ENCODE results near the gene ALPG.
"Not testable (repeated sequence)": the region's sequence is repeated elsewhere in the genome, so short reads cannot be mapped to it uniquely, and the experiment has no call there.

The ALPG gene

DNA sequence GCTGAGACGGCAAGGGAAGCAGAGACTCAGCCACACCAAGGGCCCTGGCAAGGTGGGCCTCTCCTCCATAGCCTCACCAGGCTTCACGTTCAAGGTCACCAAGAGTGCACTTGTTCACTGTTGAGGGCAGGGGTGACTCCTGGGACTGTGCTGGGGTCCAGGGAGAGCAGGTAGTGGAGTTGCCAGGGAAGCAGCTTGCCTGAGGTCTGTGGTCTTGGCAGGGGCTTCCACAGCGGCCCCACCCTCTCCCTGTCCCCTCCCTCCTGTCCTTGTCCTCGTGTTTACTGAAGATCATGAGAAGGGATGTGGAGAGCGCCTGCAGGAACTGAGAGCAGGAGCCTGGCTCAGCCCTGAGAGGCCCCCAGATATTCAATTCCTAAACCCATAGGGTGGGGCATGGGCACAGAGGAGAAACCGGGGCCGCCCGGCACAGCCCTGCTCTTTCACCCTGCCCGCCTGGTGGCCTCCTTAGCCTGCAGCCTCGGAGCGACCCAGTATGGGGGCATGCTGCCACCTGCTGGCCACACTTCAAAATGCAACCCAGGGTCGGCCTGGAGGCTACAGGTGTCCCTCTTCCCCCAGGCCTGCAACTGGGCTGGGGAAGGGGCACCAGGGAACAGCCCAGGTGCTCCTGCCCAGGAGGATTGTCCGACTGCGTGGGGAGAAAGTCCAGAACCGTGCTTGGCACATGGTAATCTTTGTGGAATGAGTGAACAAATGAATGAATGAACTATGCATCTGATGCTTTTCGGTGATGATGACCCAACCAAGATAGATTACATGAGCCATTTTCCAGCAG lies 33.8 kb downstream of the ALPG start:
- POLR2A ChIA-PET = not testable (repeated sequence)
- TF ChIP-seq CTCF (IDR thresholded peaks at IDR 0.05; ENCODE audit: control extremely low read depth, extremely low read depth, low read depth, missing control alignments) = peak; percentile 94
- CTCF ChIA-PET = interaction anchor here (0.8 to 2.5 kb wide), 25 partner anchors 8 to 588 kb away, joined by 3 to 19 read pairs (median 4); no protein-coding TSS in a partner anchor
- DNase-seq (ENCODE audit: extremely low spot score) = peak; percentile 87

GRCh38 chr2:232441147-232441651 lies 34.6 kb downstream of the ALPG start:
- no peak for TF ChIP-seq CTCF (IDR thresholded peaks at IDR 0.05; ENCODE audit: control extremely low read depth, extremely low read depth, low read depth, missing control alignments)
- no peak for DNase-seq (ENCODE audit: extremely low spot score)
- POLR2A ChIA-PET = no interaction called here
- CTCF ChIA-PET = interaction anchor here (0.8 to 2.5 kb wide), 5 partner anchors 11 to 541 kb away, joined by 3 to 8 read pairs (median 3); no protein-coding TSS in a partner anchor

- POLR2A ChIA-PET; DNase-seq (ENCODE audit: extremely low spot score): not testable (repeated sequence)
- CTCF ChIA-PET = interaction anchor here (1.1 to 2.5 kb wide), 3 partner anchors 112 to 542 kb away, joined by 3 to 8 read pairs (median 3); no protein-coding TSS in a partner anchor
Measured at GRCh38 chr2:232441922-232442321, 35.3 kb downstream of the ALPG start.

- DNase-seq (ENCODE audit: extremely low spot score); POLR2A ChIA-PET: not testable (repeated sequence)
- CTCF ChIA-PET = interaction anchor here (1.3 to 2.5 kb wide), 2 partner anchors 113 to 542 kb away, joined by 3 to 8 read pairs; no protein-coding TSS in a partner anchor
Measured at GRCh38 chr2:232442431-232442830, 35.8 kb downstream of the ALPG start.

DNA sequence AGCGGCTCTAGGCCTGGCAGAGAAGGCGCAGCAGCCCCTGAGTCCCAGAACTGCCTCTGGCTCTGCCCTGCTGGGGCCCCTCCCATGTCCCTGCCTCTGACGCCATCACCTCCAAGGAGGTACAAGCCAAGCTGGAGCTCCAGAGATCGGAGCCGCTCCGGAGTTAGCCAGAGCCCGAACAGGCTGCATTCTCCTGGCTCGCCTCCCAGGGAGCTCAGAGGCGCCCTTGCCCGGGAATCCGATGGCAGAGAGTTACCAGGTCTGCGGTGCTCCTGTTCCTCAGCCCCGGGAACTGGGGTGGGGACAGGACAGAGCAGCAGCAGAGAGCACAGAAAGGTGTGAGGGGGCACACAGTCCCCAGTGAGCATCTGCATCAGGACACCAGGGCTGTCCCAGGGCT lies 36.4 kb downstream of the ALPG start:
- CTCF ChIA-PET = interaction anchor here (2.5 kb wide), 1 partner anchor 543 kb away, joined by 8 read pairs; no protein-coding TSS in a partner anchor
- DNase-seq (ENCODE audit: extremely low spot score); POLR2A ChIA-PET: not testable (repeated sequence)

DNA sequence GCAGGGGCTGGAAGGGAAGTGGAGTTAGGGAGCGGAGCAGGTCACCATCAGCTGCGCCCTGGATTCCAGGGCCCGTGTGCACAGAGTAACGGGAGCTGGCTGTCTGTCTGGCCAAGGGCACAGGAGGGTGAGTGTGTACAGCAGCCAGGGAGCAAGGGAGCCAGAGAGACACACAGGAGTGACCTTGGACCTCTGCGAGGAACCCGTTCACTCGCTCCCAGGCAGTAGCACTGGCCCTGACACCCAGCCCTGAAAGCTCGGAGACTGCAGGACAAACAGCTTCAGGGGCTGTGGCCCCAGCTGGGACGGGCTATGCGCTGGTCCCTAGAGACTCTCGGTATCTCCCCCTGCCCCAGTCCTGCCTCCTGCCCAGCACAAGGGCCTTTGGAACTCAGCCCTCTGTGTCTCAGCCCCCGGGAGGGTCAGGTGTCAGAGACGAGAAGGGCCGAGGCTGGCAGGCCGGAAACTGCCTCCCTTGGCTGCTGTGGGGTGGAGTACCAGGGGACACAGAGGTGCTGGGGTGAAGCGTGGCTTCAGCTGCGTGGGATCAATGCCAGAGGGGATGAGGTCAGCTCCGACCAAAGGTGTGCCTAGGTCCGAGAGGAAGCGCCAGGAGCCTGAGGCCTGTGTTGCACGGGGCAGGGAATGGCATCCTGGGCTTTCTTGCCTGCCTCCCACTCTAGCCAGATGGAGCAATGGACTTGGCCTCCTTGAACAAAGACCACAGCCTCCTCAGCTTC lies 37.2 kb downstream of the ALPG start:
- POLR2A ChIA-PET = not testable (repeated sequence)
- CTCF ChIA-PET = interaction anchor here (1.0 to 1.6 kb wide), 6 partner anchors 9 to 543 kb away, joined by 3 to 6 read pairs (median 4); partner anchors contain the start of gene ALPI

GRCh38 chr2:232444409-232445148 lies 37.9 kb downstream of the ALPG start:
- peak; percentile 75 for DNase-seq (ENCODE audit: extremely low spot score)
- ChIA-PET POLR2A (no interaction called here), CTCF (interaction anchor here (0.6 to 1.6 kb wide), 8 partner anchors 10 to 544 kb away, joined by 3 to 6 read pairs (median 4); partner anchors contain the start of gene ALPI)
- TF ChIP-seq CTCF (IDR thresholded peaks at IDR 0.05; ENCODE audit: control extremely low read depth, extremely low read depth, low read depth, missing control alignments) = peak; percentile 76

More for the DNA sequence above, 37.2 kb downstream of the ALPG start:
- DNase-seq (ENCODE audit: extremely low spot score) = not testable (repeated sequence)

DNA sequence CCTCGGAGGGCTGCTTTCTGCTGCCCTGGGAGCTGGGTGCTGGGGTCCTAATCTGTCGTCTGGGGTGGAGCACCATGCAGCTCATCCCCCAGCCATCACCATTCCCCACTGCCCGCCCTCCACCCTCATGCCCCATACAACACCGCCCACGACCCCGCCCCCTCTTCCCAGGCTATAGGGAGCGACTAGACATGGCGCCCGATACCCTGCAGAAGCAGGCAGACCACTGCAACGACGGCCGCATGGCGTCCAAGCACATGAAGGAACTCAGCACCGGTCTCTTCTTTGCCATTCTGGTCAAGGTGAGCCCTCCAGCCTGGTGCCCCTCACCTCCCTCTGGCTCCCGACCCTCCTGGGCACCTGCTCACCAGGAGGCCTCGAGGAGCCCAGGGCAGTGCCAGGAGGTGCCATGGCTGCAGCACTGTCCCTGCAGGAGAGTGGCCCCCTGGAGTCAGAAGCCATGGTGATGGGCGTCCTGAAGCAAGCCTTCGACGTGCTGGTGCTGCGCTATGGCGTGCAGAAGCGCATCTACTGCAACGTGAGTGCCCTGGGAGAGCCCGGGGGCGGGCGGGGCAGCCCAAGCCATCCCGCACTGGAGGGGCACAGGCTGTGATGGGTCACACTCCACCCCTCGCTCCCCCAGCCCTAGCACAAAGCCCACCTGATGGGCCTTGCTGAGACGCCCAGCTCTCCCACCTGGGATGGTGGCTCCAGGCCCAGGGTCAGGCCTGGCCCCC lies 38.7 kb downstream of the ALPG start:
- CTCF ChIA-PET = interaction anchor here (0.6 to 1.8 kb wide), 7 partner anchors 10 to 104 kb away, joined by 3 to 9 read pairs (median 4); partner anchors contain the start of genes ALPI and PRSS56
- POLR2A ChIA-PET; DNase-seq (ENCODE audit: extremely low spot score): not testable (repeated sequence)

DNA sequence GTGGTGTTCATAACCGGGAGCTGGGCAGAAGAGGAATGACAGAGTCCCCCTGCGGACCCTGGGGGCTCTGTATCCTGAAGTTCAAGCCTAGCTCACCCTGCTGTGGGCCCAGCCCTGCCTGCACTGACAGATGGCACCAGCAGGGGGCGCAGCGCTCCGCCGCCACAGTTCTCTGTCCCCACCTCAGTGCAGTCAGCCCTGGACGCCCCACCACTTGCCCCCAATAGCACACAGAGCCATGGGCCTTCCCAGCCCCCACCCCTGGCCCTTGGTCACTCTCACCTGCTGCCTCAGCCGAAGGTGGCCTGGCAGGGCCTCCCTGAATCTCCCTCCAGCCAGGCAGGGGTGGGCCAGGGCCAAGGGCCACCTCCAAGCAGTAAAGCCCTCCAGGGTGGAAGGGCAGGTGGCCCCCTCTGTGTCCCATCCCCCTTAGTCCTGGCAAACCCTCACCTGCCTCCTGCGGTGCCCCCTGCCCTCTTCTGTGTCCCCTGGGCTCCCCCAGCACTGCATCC lies 39.7 kb downstream of the ALPG start:
- POLR2A ChIA-PET; DNase-seq (ENCODE audit: extremely low spot score): not testable (repeated sequence)
- CTCF ChIA-PET = interaction anchor here (0.6 to 1.8 kb wide), 10 partner anchors 10 to 571 kb away, joined by 3 to 9 read pairs (median 4); partner anchors contain the start of genes ALPI and PRSS56

All from GM10248 (cell line).